ENCODE results near the gene CYB561D1. TPM values are rescaled to one million over a fixed set of nuclear protein-coding genes. Genes with fewer than 3 reads are reported as not detected.

The CYB561D1 gene
- total and polyA plus RNA-seq, 10 of the 15 experiments (the other 5 are each of a cell fraction or from before 2014, with no cell fraction given): 0.68 to 9.0 (median 3.3) TPM

DNA sequence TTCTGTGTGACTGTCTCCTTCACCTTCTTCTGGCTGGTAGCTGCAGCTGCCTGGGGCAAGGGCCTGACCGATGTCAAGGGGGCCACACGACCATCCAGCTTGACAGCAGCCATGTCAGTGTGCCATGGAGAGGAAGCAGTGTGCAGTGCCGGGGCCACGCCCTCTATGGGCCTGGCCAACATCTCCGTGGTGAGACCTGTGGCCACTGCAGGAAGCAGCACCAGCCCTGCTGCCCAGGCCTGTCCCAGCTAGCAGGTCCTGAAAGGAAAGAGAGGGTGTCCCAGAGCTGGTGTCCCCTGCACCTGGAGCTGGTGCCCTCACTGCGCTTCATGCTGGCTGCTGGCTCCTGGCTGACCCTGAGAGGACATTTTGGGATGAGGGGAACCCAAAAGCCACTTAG lies 16.1 kb upstream of the CYB561D1 start:
- no peak overlapping the region for H3K27ac ChIP-seq (ENCODE audit: control insufficient read depth, insufficient read depth)
- no peaks in the 10 kb centered on the region for H4K20me1 ChIP-seq (ENCODE audit: control insufficient read depth, insufficient read depth)
- BruUV-seq (replicated peaks): no TSS peak
- H3K9ac ChIP-seq (ENCODE audit: control insufficient read depth, insufficient read depth, low read length): no peak overlapping the region
- H3K27me3 ChIP-seq (replicated peaks in 1 of 2; ENCODE audit: control insufficient read depth in 2 of 2, insufficient read depth in 2 of 2, low read length in 1 of 2): peaks cover 0 to 6% of the 10 kb centered on the region in 2 experiments
- ATAC-seq (peak; percentile 64), FAIRE-seq (no peak), DNase-seq (ENCODE audit: low read depth, low spot score) (no peak)
- H3K79me2 ChIP-seq (ENCODE audit: control insufficient read depth, insufficient read depth, low read length): no peaks in the 10 kb centered on the region
- H3K4me2 ChIP-seq (ENCODE audit: control insufficient read depth, insufficient read depth): no peak overlapping the region
- no peaks in the 10 kb centered on the region for H3K36me3 ChIP-seq (ENCODE audit: control insufficient read depth in 2 of 2, insufficient read depth in 2 of 2, low read length in 1 of 2)
- intact Hi-C loops (cut with micrococcal nuclease; ENCODE audit: unreplicated experiment): no loop called here
- H3K9me3 ChIP-seq (replicated peaks; ENCODE audit: control insufficient read depth, insufficient read depth, low read length): no peaks in the 10 kb centered on the region
- TF ChIP-seq SUZ12 (IDR thresholded peaks at IDR 0.05; ENCODE audit: unreplicated experiment) (no peak), SMAD5 (IDR thresholded peaks at IDR 0.05; ENCODE audit: low read depth) (no peak), CHD2 (IDR thresholded peaks at IDR 0.05; ENCODE audit: borderline replicate concordance, low read depth, low read length) (no peak)
- TF ChIP-seq, protein P1, sequence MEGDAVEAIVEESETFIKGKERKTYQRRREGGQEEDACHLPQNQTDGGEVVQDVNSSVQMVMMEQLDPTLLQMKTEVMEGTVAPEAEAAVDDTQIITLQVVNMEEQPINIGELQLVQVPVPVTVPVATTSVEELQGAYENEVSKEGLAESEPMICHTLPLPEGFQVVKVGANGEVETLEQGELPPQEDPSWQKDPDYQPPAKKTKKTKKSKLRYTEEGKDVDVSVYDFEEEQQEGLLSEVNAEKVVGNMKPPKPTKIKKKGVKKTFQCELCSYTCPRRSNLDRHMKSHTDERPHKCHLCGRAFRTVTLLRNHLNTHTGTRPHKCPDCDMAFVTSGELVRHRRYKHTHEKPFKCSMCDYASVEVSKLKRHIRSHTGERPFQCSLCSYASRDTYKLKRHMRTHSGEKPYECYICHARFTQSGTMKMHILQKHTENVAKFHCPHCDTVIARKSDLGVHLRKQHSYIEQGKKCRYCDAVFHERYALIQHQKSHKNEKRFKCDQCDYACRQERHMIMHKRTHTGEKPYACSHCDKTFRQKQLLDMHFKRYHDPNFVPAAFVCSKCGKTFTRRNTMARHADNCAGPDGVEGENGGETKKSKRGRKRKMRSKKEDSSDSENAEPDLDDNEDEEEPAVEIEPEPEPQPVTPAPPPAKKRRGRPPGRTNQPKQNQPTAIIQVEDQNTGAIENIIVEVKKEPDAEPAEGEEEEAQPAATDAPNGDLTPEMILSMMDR (IDR thresholded peaks at IDR 0.05 in 2 of 3, conservative IDR thresholded peaks at IDR 0.05 in 1 of 3; ENCODE audit: control insufficient read depth in 2 of 3, extremely low read depth in 1 of 3, insufficient read depth in 1 of 3, low read depth in 3 of 3, low read length in 3 of 3): no peak
- TF ChIP-seq, protein P2, sequence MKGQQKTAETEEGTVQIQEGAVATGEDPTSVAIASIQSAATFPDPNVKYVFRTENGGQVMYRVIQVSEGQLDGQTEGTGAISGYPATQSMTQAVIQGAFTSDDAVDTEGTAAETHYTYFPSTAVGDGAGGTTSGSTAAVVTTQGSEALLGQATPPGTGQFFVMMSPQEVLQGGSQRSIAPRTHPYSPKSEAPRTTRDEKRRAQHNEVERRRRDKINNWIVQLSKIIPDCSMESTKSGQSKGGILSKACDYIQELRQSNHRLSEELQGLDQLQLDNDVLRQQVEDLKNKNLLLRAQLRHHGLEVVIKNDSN (IDR thresholded peaks at IDR 0.05; ENCODE audit: borderline replicate concordance, extremely low read length, insufficient read depth, low read depth, low read length): no peak
- H2AFZ ChIP-seq (ENCODE audit: control insufficient read depth, low read depth, low read length): no peak overlapping the region
- H3K4me3 ChIP-seq: no peak overlapping the region
- in situ Hi-C loops (cut with MboI): no loop called here
- ChIA-PET CTCF (interaction anchor here (1.5 to 2.1 kb wide), 2 partner anchors 13 to 55 kb away, joined by 6 to 17 read pairs; no protein-coding TSS in a partner anchor), SMC1A (ENCODE audit: uncharacterized antibody, unreplicated experiment) (interaction anchor here (0.8 kb wide), 1 partner anchor 54 kb away, joined by 3 read pairs; no protein-coding TSS in a partner anchor), POLR2A (no interaction called here), RAD21 (ENCODE audit: unreplicated experiment) (no interaction called here)
- no peaks in the 10 kb centered on the region; the same call in 1 of the 2 replicates for H3K4me1 ChIP-seq (ENCODE audit: control insufficient read depth, insufficient read depth, low read length)
- WGBS (ENCODE audit: insufficient coverage, insufficient replicate concordance, low lambda C conversion rate, missing lambda C conversion rate): 13% methylated on average over 6 of the region's 6 CpGs
